Spleen (tissue), 11 donors: ENCODE measurements around the gene ATF6B. TPM values are rescaled to one million over a fixed set of nuclear protein-coding genes. Genes with fewer than 3 reads are reported as not detected.

Source experiments
- DNase-seq: peaks from one replicate; pipeline ENCODE4 v3.0.0-alpha.2; 2020
- H3K27ac ChIP-seq, 8 donors: fragments of 200-600 bp; sonication (generic) in 7 of 8; 1 replicate in 4 of 8; 2 replicates in 4 of 8; pipeline versions ENCODE4 v1.5.0 to v1.8.0; 2016 to 2021; ENCODE audit warnings: inconsistent platforms in 4 of 8, mild to moderate bottlenecking in 4 of 8, moderate library complexity in 1 of 8
- H3K27me3 ChIP-seq, 7 donors: fragments of 200-600 bp; sonication (generic) in 6 of 7; replicated peaks in 1 of 7; 1 replicate in 4 of 7; 2 replicates in 3 of 7; pipeline versions ENCODE4 v1.5.0 to v1.8.0; 2016 to 2021; ENCODE audit warnings: inconsistent platforms in 3 of 7, mild to moderate bottlenecking in 1 of 7
- H3K36me3 ChIP-seq, 6 donors: fragments of 200-600 bp; sonication (generic) in 5 of 6; 1 replicate in 4 of 6; 2 replicates in 2 of 6; pipeline versions ENCODE4 v1.5.0 to v1.8.0; 2016 to 2021; ENCODE audit warnings: inconsistent platforms in 2 of 6
- H3K4me1 ChIP-seq, 6 donors: fragments of 200-600 bp; sonication (generic) in 5 of 6; 1 replicate in 3 of 6; 2 replicates in 3 of 6; pipeline versions ENCODE4 v1.5.0 to v1.8.0; 2016 to 2021; ENCODE audit warnings: inconsistent platforms in 3 of 6
- H3K4me3 ChIP-seq, 8 donors: fragments of 200-600 bp; sonication (generic) in 7 of 8; 1 replicate in 4 of 8; 2 replicates in 4 of 8; pipeline versions ENCODE4 v1.5.0 to v1.8.0; 2016 to 2021; ENCODE audit warnings: inconsistent platforms in 4 of 8, mild to moderate bottlenecking in 4 of 8, moderate library complexity in 2 of 8
- H3K9me3 ChIP-seq, 8 donors: fragments of 200-600 bp; sonication (generic) in 7 of 8; 1 replicate in 4 of 8; 2 replicates in 4 of 8; pipeline versions ENCODE4 v1.5.0 to v1.8.0; 2016 to 2021; ENCODE audit warnings: inconsistent platforms in 4 of 8
- POLR2A ChIP-seq, 3 donors: fragments of 450-650 bp; IDR thresholded peaks; one replicate each; pipeline ENCODE4 v1.5.1; 2017; ENCODE audit warnings: antibody characterized with exemption in 3 of 3, mild to moderate bottlenecking in 1 of 3
- POLR2AphosphoS5 ChIP-seq, 3 donors: sonication (generic); formaldehyde crosslinking; IDR thresholded peaks; one replicate each; pipeline ENCODE4 v1.5.1; 2017; ENCODE audit warnings: antibody characterized with exemption in 3 of 3
- WGBS, 5 donors: extraction: QIAGEN DNeasy Blood & Tissue Kit in 3 of 5; methylation state at CpG; one replicate each; pipeline versions ENCODE4 v1.1.5 to v1.1.7; 2013 to 2018; 5-methylcytosine and 5-hydroxymethylcytosine counted together
- intact Hi-C: fragments of 100-400 bp; cut with DNase I; formaldehyde crosslinking; loops from one replicate; pipeline ENCODE4 v1.15.0; 2023; ENCODE audit warnings: low total_unique reads
- polyA plus RNA-seq, 3 donors: library from polyadenylated mRNA; stranded (reverse); fragments of 200-250 nt; gene quantifications; one replicate each; pipeline ENCODE4 v1.2.1, GENCODE V29; 2013
- total RNA-seq, 7 donors: library from RNA; depleted of rRNA in 3 of 7; stranded (reverse); fragments of >200 nt in 3 of 7; fragmentation: NEBNext Ultra II Directional in 4 of 7; extraction: Animal tissue kit (Norgen Biotek cat#: 25700) in 4 of 7; gene quantifications; one replicate each; pipeline versions ENCODE4 v1.1.0 to v1.2.1, GENCODE V29; 2016 to 2021
- TF ChIP-seq, protein P1 (sequence below), 11 experiments: fragments of 200-600 bp in 7 of 11; fragments of 450-650 bp in 4 of 11; sonication (generic) in 4 of 11; IDR thresholded peaks in 8 of 11; conservative IDR thresholded peaks in 3 of 11; 1 replicate in 7 of 11; 2 replicates in 4 of 11; pipeline versions ENCODE4 v1.4.0 to v1.8.0; 2016 to 2021; ENCODE audit warnings: antibody characterized with exemption in 11 of 11, inconsistent platforms in 4 of 11, mild to moderate bottlenecking in 1 of 11
- donor health status: healthy with polysubstance abuse.
- donor health status: DM: no; HTN: no; CAD: no; lungs with moderate emphysema.
- donor health status: DM: no; HTN: no; CAD: no.
- donor health status: Bipolar disorder and iron deficiency.
- donor health status: healthy.
- donor health status: DM: no; HTN: no; CAD: no.
- donor health status: DM: yes; HTN: yes; CAD: no.

ATF6B gene
- total and polyA plus RNA-seq, 10 donors: 45.3 to 126 (median 92.7) TPM

GRCh38 chr6:32152769-32153563, 24.9 kb upstream of the ATF6B start:
- DNase-seq: no peak
- WGBS, 5 donors: 53 to 63% (median 61%) methylated on average over 35 of the region's 35 CpGs
- peak overlapping the region; percentile 5 to 80 (median 66) for H3K4me3 ChIP-seq
- H3K36me3 ChIP-seq: peaks cover 0 to 23% (median 7%) of the 10 kb centered on the region in 6 donors
- peaks cover 0 to 66% (median 36%) of the 10 kb centered on the region in 7 donors for H3K27me3 ChIP-seq
- intact Hi-C loops: no loop called here
- H3K27ac ChIP-seq: peak overlapping the region; percentile 62 to 86 (median 82)
- TF ChIP-seq, protein P1, sequence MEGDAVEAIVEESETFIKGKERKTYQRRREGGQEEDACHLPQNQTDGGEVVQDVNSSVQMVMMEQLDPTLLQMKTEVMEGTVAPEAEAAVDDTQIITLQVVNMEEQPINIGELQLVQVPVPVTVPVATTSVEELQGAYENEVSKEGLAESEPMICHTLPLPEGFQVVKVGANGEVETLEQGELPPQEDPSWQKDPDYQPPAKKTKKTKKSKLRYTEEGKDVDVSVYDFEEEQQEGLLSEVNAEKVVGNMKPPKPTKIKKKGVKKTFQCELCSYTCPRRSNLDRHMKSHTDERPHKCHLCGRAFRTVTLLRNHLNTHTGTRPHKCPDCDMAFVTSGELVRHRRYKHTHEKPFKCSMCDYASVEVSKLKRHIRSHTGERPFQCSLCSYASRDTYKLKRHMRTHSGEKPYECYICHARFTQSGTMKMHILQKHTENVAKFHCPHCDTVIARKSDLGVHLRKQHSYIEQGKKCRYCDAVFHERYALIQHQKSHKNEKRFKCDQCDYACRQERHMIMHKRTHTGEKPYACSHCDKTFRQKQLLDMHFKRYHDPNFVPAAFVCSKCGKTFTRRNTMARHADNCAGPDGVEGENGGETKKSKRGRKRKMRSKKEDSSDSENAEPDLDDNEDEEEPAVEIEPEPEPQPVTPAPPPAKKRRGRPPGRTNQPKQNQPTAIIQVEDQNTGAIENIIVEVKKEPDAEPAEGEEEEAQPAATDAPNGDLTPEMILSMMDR (IDR thresholded peaks at IDR 0.05 in 8 of 11, conservative IDR thresholded peaks at IDR 0.05 in 3 of 11): no peak
- TF ChIP-seq POLR2AphosphoS5 (IDR thresholded peaks at IDR 0.05) (no peak), POLR2A (IDR thresholded peaks at IDR 0.05) (no peak)
- no peaks in the 10 kb centered on the region for H3K9me3 ChIP-seq
- H3K4me1 ChIP-seq: peaks cover 6 to 79% (median 44%) of the 10 kb centered on the region in 6 donors

- Histone ChIP-seq H3K9me3 (no peaks in the 10 kb centered on the region), H3K4me1 (peaks cover 6 to 80% (median 44%) of the 10 kb centered on the region in 6 donors), H3K4me3 (peak within 1 kb of the TSS in 4 of 8 donors; percentile 19 to 80 (median 66)), H3K27ac (peak within 1 kb of the TSS in 6 of 8 donors; percentile 69 to 86 (median 83)), H3K36me3 (peaks cover 0 to 15% (median 2%) of the 10 kb centered on the region in 6 donors), H3K27me3 (peaks cover 0 to 74% (median 39%) of the 10 kb centered on the region in 7 donors)
- TF ChIP-seq POLR2A (IDR thresholded peaks at IDR 0.05) (no peak), POLR2AphosphoS5 (IDR thresholded peaks at IDR 0.05) (no peak)
- TF ChIP-seq, protein P1 (IDR thresholded peaks at IDR 0.05 in 8 of 11, conservative IDR thresholded peaks at IDR 0.05 in 3 of 11): no peak
- DNase-seq: no peak
- 19 to 27% (median 22%) methylated on average over 16 to 21 of the region's 24 CpGs for WGBS, 5 donors
- intact Hi-C loops: no loop called here
These were observed 24.1 kb upstream of the ATF6B start, which contains the start of gene PRRT1 for GRCh38 chr6:32151863-32152768. Gene PRRT1 (minus strand): TSS chr6:32151939. CDS start chr6:32151827, 112 bp downstream.

DNA sequence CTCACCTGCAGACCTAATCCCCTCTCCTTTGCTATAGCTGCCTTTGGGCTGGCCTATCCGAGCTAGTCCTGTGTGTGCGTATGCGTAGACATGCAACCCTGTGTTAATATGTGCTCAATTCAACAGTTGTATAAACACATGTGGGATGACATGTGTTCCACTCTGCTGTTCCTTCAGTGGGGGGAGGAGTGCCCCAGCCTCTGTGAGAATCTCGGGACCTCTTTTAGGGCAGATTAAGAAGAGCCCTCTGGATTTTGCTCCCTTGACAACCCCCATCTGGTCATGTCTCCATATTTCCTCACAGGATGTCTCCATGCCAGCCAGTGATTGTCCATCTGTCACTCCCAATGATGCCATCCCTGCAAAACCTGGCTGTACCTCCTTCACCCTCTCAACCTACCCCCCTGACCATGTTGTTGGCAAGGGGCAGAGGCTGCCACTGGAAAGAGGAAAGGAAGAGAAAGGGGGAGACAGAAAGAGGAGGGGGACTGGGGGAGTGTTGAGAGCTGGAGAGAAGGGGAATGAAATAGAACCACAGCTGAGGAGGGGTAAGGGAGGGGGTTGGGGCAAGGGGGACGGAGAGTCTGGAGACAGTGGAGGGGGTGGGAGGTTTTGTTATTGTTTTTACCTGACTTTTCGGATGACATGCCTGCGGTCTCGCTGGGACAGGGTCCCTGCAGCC, 23.3 kb upstream of the ATF6B start:
- TF ChIP-seq, protein P1 (IDR thresholded peaks at IDR 0.05 in 8 of 11, conservative IDR thresholded peaks at IDR 0.05 in 3 of 11): no peak
- TF ChIP-seq POLR2AphosphoS5 (IDR thresholded peaks at IDR 0.05) (no peak), POLR2A (IDR thresholded peaks at IDR 0.05) (no peak)
- peaks cover 6 to 80% (median 44%) of the 10 kb centered on the region in 6 donors for H3K4me1 ChIP-seq
- WGBS, 5 donors: 43 to 52% (median 46%) methylated on average over 8 of the region's 8 CpGs
- H3K27ac ChIP-seq: peak overlapping the region in 1 of 8 donors; percentile 85
- H3K36me3 ChIP-seq: peaks cover 0 to 7% (median under 1%) of the 10 kb centered on the region in 6 donors
- H3K27me3 ChIP-seq: peaks cover 0 to 81% (median 39%) of the 10 kb centered on the region in 7 donors
- intact Hi-C loops: no loop called here
- DNase-seq: no peak
- H3K4me3 ChIP-seq: peak overlapping the region in 4 of 8 donors; percentile 19 to 80 (median 44)
- H3K9me3 ChIP-seq: no peaks in the 10 kb centered on the region
